GM12878 (cell line): Measurements from ENCODE around the gene AP3S1.

ENCODE experiments used
- CBFB ChIP-seq: IDR thresholded peaks from 2 replicates; pipeline ENCODE4 v1.6.1; 2016; ENCODE audit warnings: antibody characterized with exemption, low read depth
- CREB1 ChIP-seq: IDR thresholded peaks from 2 replicates; pipeline ENCODE4 v1.6.1; 2012; ENCODE audit warnings: low read depth, mild to moderate bottlenecking, inconsistent platforms
- RAD21 ChIP-seq: IDR thresholded peaks from 2 replicates; pipeline ENCODE4 v1.6.1; 2011; ENCODE audit warnings: mild to moderate bottlenecking, low read depth, low read length, moderate library complexity; ENCODE audit not compliant: insufficient read depth
- SIN3A ChIP-seq: IDR thresholded peaks from 2 replicates; pipeline ENCODE4 v1.6.1; 2012; ENCODE audit warnings: low read depth, low read length, improper control_type of control experiment
- SUZ12 ChIP-seq: fragments of 200-600 bp; sonication (generic); IDR thresholded peaks from one replicate; pipeline ENCODE4 v1.6.1; 2018; ENCODE audit warnings: antibody characterized with exemption, mild to moderate bottlenecking; ENCODE audit not compliant: unreplicated experiment
- TAF1 ChIP-seq: IDR thresholded peaks from 2 replicates; pipeline ENCODE4 v1.6.1; 2011; ENCODE audit warnings: mild to moderate bottlenecking, low read depth, low read length, borderline replicate concordance
- TCF12 ChIP-seq: IDR thresholded peaks from 2 replicates; pipeline ENCODE4 v1.6.1; 2011; ENCODE audit warnings: low read depth, mild to moderate bottlenecking, low read length
- TF ChIP-seq, protein P1 (sequence below), 3 experiments: IDR thresholded peaks in 2 of 3; conservative IDR thresholded peaks in 1 of 3; 2 replicates each; pipeline ENCODE4 v1.5.1; 2011; ENCODE audit warnings: low read depth in 3 of 3, low read length in 3 of 3, mild to moderate bottlenecking in 3 of 3, control low read depth in 2 of 3, moderate library complexity in 2 of 3, inconsistent platforms in 1 of 3, mixed read lengths in 1 of 3; ENCODE audit not compliant: control insufficient read depth in 2 of 3, insufficient read depth in 1 of 3; ENCODE audit errors: extremely low read depth in 1 of 3
- TF ChIP-seq, protein P2 (sequence below): IDR thresholded peaks from 2 replicates; pipeline ENCODE4 v1.6.1; 2011; ENCODE audit warnings: low read depth, mild to moderate bottlenecking, low read length, moderate library complexity, borderline replicate concordance; ENCODE audit errors: extremely low read depth
- TF ChIP-seq, protein P3 (sequence below): IDR thresholded peaks from 2 replicates; pipeline ENCODE4 v1.6.1; 2012; ENCODE audit warnings: mild to moderate bottlenecking, low read depth, low read length

DNA sequence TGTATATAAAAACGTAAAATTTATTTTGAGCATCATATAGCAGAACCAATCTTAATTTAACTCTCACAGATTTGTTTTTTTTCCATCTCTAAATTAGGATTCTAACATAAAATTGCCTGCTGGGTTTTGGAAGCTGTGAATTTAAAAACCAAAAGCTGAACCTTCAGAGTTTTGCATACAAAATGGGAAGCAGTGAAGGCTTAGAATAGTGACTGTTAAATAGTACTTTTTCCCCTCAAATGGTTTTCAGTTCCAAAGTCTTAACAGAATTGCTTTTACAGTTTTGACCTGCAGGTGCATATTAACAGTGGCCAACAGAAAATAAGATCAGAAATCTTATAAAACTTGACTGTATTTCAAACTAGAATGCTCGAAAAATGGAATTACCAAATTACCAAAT lies 65.4 kb downstream of the AP3S1 start:
- TF ChIP-seq, protein P1, sequence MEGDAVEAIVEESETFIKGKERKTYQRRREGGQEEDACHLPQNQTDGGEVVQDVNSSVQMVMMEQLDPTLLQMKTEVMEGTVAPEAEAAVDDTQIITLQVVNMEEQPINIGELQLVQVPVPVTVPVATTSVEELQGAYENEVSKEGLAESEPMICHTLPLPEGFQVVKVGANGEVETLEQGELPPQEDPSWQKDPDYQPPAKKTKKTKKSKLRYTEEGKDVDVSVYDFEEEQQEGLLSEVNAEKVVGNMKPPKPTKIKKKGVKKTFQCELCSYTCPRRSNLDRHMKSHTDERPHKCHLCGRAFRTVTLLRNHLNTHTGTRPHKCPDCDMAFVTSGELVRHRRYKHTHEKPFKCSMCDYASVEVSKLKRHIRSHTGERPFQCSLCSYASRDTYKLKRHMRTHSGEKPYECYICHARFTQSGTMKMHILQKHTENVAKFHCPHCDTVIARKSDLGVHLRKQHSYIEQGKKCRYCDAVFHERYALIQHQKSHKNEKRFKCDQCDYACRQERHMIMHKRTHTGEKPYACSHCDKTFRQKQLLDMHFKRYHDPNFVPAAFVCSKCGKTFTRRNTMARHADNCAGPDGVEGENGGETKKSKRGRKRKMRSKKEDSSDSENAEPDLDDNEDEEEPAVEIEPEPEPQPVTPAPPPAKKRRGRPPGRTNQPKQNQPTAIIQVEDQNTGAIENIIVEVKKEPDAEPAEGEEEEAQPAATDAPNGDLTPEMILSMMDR (IDR thresholded peaks at IDR 0.05 in 2 of 3, conservative IDR thresholded peaks at IDR 0.05 in 1 of 3; ENCODE audit: control insufficient read depth in 2 of 3, extremely low read depth in 1 of 3, insufficient read depth in 1 of 3, low read depth in 3 of 3, low read length in 3 of 3): no peak
- TF ChIP-seq CREB1 (no peak), CBFB (no peak), TAF1 (no peak), TCF12 (no peak), SUZ12 (no peak), RAD21 (no peak), SIN3A (no peak)
- TF ChIP-seq, protein P2, sequence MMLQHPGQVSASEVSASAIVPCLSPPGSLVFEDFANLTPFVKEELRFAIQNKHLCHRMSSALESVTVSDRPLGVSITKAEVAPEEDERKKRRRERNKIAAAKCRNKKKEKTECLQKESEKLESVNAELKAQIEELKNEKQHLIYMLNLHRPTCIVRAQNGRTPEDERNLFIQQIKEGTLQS: no peak
- TF ChIP-seq, protein P3, sequence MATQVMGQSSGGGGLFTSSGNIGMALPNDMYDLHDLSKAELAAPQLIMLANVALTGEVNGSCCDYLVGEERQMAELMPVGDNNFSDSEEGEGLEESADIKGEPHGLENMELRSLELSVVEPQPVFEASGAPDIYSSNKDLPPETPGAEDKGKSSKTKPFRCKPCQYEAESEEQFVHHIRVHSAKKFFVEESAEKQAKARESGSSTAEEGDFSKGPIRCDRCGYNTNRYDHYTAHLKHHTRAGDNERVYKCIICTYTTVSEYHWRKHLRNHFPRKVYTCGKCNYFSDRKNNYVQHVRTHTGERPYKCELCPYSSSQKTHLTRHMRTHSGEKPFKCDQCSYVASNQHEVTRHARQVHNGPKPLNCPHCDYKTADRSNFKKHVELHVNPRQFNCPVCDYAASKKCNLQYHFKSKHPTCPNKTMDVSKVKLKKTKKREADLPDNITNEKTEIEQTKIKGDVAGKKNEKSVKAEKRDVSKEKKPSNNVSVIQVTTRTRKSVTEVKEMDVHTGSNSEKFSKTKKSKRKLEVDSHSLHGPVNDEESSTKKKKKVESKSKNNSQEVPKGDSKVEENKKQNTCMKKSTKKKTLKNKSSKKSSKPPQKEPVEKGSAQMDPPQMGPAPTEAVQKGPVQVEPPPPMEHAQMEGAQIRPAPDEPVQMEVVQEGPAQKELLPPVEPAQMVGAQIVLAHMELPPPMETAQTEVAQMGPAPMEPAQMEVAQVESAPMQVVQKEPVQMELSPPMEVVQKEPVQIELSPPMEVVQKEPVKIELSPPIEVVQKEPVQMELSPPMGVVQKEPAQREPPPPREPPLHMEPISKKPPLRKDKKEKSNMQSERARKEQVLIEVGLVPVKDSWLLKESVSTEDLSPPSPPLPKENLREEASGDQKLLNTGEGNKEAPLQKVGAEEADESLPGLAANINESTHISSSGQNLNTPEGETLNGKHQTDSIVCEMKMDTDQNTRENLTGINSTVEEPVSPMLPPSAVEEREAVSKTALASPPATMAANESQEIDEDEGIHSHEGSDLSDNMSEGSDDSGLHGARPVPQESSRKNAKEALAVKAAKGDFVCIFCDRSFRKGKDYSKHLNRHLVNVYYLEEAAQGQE: no peak
